CD4-positive, alpha-beta T cell treated with Interleukin-12 subunit alpha and Interleukin-12 subunit beta, for 1 hour (primary cell): ENCODE measurements around the gene DTX3.
"Not testable (repeated sequence)": the region's sequence is repeated elsewhere in the genome, so short reads cannot be mapped to it uniquely, and the experiment has no call there.

ENCODE experiments used
- DNase-seq: peaks from one replicate; pipeline ENCODE4 v3.0.0-alpha.2; 2020

Gene DTX3

GRCh38 chr12:57607958-57608663, 3.5 kb downstream of the DTX3 start:
- no peak for DNase-seq

DNA sequence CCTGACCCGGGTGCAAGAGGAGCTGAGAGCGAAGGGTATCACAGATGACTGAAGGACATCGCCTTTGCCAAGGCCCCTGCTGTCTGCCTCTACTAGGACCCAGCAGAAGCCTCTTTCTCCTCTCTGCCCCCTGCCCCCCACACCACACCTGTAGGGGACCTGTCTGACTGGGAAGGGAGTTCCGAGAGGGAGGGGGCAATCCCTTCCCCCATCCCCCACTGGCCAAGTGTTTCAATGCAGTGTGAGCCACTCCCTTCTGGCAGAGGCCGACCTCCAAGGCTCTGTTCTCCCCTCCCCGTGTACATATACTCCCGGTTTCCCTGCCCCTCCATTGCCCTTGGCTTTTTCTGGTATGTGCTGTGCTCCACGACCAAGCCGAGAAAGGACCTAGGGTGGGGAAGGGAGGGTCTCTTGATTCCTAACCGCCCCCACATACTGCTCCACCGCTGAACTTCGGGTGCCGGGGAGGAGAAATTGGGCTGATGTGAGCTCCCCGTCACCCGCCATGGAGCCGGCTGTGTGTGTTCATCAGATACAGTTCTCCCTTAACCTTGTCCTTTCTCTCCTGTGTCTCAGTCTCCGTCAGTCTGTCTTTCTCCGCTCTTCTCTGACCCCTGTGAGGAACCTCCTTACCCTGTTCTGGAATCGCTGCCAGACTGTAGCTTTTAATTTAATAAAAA, 4.6 kb downstream of the DTX3 start:
- DNase-seq: no peak

GRCh38 chr12:57609781-57610553, 5.3 kb downstream of the DTX3 start:
- DNase-seq: no peak

DNA sequence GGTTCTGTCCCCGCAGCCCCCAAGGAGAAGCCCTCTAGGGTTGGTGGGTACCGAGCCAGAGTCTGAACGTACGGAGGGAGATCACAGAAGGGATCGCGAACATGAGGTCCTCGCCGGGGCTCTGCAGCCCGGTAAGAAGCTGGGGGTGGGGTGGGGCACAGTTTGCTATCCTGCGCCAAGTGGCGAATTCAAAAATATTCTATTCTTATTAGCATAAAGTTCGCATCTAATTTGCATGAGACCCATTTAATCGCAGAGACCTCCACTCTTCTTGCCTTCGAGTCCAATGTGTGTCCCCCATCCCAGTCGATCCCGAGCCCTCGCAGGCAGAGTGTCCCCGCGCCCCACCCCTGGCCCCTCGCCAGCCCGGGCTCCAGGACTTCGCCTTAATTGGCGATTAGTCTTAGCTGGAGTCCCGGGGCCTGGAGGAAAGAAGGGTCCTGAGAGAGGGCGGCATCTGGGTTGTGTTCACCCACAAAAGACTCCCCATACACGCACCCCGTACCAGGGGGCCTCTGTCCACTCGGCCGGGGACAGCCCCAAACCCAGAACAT, 6.0 kb downstream of the DTX3 start:
- DNase-seq: no peak

DNA sequence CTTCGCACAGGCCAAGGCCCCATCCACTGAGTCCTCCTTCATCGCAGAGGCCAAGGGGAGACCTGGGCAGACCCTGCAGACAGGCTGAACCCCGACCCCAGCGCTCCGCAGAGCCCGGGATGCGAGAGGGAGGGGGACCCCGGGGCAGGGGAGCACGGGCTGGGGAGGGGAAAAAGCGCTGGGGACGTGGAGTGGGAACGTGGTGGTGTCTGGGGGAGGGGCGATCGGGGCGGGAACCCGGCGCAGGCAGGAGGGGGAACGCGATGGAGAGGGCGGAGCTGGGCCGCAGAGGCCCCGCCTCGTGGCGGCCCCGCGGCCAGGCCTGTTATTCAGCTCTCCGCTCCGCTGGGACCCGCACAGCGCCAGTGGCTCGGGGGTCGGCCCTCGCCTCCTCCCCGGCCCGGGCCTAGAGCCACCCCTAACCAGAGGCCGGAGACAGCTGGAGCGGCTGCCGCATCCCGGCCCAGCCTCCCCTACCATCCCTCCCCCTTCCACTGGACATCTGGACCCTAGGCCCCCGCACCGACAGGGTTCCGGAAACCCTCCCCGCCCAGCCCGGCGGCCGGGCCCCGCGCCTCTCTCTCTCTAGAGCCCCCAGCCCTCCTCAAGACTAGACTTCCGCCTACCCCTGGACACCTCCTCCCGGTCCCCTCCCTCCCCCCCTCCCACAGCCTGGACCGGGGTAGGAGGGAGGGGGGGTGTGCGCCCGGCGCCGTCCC, 6.6 kb downstream of the DTX3 start, which contains the start of gene ARHGEF25:
ARHGEF25 (plus strand) TSS at position 328 of the 719 bp plus-strand sequence. CDS start 460 bp downstream, outside the sequence.
- peak; percentile 55 for DNase-seq

DNA sequence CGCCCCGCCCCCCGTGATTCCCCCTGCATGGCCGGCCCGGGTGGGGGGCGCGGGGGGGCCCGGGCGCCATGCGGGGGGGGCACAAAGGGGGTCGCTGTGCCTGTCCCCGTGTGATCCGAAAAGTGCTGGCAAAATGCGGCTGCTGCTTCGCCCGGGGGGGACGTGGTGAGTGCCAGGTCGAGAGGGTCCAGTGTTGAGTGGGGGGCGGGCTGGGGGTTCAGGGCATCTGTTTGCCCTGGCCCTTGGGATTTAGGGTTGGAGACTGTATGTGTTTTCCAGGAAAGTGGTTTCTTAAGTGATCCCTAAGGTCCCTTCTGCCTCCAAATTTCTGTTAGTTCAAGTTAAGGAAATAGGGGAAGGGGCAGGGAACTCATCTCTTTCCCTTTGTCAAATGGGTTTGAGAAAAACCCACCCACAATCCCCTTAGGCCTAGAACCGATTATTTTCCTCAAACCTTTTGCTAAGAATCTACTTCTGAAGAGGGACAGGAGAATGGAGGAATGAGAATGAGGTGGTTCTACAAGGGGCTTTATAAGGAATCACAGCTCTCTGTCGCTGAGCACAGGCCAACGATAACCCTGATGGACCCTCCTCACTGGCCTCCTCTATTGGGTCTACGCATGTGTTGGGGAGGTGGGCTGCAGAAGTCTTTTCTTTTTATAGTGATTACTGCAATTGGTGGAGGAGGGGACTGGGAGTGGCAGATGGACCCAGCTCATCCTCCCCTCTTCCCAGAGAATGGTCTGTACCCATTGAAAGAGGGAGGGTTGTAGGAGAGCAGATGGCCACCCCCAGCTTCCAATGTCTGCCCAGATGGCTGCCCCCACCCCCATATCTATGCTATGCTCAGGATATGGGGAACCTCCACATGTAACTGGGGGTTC, 7.4 kb downstream of the DTX3 start:
- no peak for DNase-seq

GRCh38 chr12:57612711-57613426, 8.2 kb downstream of the DTX3 start:
- no peak for DNase-seq

- no peak for DNase-seq
Observed at GRCh38 chr12:57613427-57614109, 8.9 kb downstream of the DTX3 start.

- no peak for DNase-seq
Observed at GRCh38 chr12:57614178-57614947, 9.7 kb downstream of the DTX3 start.

DNA sequence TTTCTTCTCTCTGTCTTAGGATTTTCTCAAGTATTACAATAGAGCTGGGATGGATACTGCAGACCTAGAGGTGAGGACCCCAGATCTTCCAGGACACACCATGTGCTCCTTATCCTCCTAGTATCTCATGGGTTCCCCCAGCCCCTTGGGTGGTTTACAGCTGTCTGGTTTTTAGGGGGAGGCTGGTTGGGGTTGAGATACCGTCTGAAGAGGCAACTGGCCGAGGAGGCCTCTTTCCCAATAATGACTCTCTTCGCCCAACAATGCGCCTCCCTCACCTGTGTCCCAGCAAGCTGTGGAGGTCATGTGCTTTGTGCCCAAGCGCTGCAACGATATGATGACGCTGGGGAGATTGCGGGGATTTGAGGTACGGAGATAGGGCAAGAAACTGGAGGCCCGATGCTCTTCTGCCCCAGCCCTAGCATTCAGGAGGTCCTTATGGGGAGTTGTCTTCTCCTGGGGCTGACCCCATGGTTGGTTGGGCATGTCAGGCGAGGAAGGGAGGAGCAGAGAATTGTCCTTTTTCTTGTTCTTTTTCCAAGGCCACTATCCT, 10.4 kb downstream of the DTX3 start:
- DNase-seq: no peak

- DNase-seq: no peak
Observed at GRCh38 chr12:57615637-57616036, 11.0 kb downstream of the DTX3 start.

DNA sequence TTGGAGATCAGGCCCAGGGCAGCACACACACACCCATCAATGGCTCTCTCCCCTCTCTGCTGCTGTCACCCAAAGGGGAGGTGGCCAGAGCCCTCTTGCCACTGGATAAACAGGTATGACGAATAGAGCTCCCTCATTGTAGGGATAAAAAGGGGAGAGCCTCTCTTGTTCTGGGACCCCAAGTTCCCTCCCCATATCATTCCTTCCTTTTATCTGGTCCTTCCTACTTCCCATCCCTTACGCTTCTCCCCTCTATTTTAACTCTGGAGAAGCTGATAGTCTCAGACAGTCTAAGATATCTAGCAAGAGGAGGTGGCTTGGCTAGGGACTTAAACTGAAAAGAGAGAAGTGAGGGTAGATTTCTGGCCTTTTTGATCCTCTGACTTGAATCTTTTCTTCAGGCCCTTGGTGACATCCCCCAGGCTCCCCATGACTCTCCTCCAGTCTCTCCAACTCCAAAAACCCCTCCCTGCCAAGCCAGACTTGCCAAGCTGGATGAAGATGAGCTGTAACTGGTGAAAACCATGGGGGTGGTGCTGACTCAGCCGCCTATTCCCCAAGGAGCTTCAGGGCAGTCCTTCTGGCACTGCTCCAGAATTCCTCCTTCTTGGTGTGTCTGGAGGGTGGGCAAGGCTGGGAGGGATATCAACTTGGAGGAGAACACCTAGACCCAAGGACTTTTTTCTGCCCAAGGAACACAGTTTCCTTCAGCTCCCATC, 11.9 kb downstream of the DTX3 start:
- DNase-seq: no peak

DNA sequence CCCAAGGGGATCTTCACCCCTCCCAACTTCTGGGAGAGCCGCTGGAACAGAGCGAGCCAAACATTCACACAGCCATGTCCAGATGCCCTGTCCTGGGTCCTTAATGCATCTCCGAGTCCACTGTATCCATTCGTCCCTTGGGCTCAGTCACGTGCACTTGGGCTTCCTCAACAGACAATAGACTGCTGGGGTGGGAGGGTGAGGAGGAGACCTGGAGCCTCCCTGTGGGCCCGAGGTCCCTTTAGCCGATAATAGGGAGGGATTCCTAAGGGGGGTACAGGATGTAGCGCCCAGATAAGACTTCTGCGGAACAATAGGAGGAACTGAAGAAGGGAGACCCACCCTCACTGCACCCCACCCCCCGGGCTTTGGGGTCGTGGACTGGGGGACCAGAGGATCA, 13.3 kb downstream of the DTX3 start:
- DNase-seq: no peak

DNA sequence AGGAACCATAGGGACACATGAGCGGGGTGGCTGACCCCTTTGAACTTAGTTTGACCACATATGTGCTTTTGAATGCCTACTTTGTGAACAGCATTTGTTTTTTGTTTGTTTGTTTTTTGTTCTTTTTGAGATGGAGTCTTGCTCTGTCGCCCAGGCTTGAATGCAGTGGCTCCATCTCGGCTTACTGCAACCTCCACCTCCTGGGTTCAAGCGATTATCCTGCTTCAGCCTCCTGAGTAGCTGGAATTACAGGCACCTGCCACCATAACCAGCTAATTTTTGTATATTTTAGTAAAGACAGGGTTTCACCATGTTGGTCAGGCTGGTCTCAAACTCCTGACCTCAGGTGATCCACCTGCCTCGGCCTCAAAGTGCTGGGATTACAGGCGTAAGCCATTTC, 13.8 kb downstream of the DTX3 start:
- not testable (repeated sequence) for DNase-seq

DNA sequence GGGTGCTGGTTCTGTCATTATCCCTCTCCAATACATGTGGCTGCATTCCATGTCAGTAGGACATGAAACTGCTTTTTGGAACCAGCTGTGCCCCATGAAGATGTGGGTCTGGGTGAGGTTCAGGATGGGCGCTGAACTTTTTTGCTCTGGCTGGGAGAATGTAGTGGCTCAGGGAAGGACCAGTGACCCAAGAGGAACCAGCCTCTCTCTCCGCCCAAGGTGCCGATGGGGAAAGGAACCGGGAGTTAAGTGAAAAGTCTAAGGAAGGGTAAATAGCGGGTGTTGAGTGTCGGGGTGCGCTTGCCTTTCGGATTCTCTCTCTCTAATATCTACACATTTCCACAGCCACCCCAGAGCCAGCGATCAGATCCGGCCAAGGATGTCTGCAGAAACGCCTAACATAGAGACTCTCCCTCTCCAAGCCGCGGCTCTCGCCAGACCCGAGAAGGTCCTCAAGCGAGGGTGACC, 14.4 kb downstream of the DTX3 start:
- no peak for DNase-seq

DNA sequence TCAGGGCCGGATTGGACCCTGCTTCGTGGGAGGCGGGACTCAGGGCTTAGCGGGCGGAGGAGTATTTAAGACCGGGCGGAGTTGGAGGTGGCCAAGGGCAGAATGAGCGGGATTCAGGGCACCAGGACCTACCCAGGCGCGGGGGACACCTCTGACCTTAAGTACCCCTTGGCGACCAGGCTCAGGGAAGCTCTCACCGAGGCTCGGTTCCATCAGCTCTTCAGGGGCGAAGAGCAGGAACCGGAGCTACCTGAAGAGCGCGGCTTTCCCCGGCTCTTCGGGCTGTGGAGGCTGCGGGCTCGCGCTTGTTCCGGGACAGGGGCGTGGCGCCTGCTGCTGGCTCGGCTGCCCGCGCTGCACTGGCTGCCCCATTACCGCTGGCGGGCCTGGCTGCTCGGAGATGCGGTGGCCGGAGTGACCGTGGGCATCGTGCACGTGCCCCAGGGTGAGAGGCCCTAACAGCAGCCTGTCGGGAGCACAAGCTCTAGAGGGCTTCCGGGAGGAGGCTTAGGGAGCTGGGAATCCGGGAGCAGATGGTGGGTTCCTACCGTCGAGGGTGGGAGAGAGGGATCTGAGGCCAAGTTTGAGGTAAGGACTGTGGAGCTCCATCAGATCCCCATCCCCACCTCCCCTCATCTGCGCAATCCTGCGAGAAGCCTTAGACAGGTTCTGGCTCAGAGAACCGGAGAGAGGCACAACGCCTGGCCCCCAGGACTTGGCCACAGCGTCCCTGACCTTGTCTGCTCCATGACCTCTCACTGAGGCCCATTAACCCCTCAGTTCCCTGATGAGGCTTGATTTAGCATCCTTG, 15.0 kb downstream of the DTX3 start:
- DNase-seq: peak; percentile 41

DNA sequence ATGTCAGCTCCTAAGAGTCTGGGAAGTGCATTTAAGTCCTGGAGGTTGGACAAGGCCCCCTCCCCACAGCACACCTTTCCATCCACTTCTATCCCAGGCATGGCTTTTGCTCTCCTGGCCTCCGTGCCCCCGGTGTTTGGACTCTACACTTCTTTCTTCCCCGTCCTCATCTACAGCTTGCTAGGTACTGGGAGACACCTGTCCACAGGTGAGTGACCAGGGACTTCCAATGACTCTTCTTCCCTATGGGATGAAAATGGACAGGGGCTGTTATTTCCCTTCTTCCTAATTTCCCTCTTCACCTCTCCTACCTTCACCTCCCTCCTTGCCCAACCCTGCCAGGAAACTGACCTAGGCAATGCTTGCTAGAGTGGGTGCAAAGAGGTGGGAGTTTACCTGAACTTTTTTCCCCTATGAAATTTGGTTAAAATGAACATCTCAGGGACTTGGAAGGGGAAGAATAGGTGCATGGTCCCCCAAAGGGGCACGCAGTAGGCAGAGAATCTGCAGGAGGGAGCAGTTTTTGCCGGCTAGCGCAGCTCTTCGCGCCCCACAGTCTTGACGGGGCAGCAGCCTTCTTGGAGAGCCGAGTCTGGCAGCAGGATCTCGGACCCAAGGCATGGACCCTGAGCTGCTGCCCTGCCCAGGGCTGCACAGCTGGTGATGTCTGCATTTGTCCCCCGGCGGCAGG, 15.8 kb downstream of the DTX3 start:
- DNase-seq: no peak
